RWPE2 (cell line): ENCODE results near the gene FOXD4L3.
"Not testable (repeated sequence)": the region's sequence is repeated elsewhere in the genome, so short reads cannot be mapped to it uniquely, and the experiment has no call there.

Experiments
- ATAC-seq: fragments of 200-7000 bp; cut with Tn5 transposase; 3 replicates; pipeline ENCODE4 v1.9.1; 2021; ENCODE audit warnings: low read depth
- DNase-seq: peaks from one replicate; pipeline ENCODE4 v3.0.0-alpha.2; 2020; ENCODE audit warnings: low spot score
- H3K27ac ChIP-seq: fragments of 450-650 bp; 2 replicates; pipeline ENCODE4 v1.5.1; 2017; ENCODE audit warnings: mild to moderate bottlenecking; ENCODE audit not compliant: poor library complexity, severe bottlenecking
- H3K27me3 ChIP-seq: fragments of 250-450 bp; sonication (Bioruptor Pico); 2 replicates; pipeline ENCODE4 v1.5.1; 2021; ENCODE audit warnings: mild to moderate bottlenecking, moderate library complexity; ENCODE audit not compliant: insufficient read depth, poor library complexity, severe bottlenecking
- H3K36me3 ChIP-seq: fragments of 250-450 bp; sonication (Bioruptor Pico); 2 replicates; pipeline ENCODE4 v1.5.1; 2020; ENCODE audit warnings: low read depth, mild to moderate bottlenecking, moderate library complexity
- H3K4me1 ChIP-seq: fragments of 250-450 bp; sonication (Bioruptor Pico); 2 replicates; pipeline ENCODE4 v1.5.1; 2021; ENCODE audit warnings: mild to moderate bottlenecking, moderate library complexity; ENCODE audit not compliant: insufficient read depth, poor library complexity, severe bottlenecking
- H3K4me3 ChIP-seq: fragments of 250-450 bp; sonication (Bioruptor Pico); 2 replicates; pipeline ENCODE4 v1.5.1; 2021; ENCODE audit warnings: mild to moderate bottlenecking, moderate library complexity; ENCODE audit not compliant: severe bottlenecking
- H3K9me3 ChIP-seq: fragments of 250-450 bp; sonication (Bioruptor Pico); 2 replicates; pipeline ENCODE4 v1.5.1; 2021; ENCODE audit warnings: mild to moderate bottlenecking, moderate library complexity; ENCODE audit not compliant: severe bottlenecking

FOXD4L3 gene

DNA sequence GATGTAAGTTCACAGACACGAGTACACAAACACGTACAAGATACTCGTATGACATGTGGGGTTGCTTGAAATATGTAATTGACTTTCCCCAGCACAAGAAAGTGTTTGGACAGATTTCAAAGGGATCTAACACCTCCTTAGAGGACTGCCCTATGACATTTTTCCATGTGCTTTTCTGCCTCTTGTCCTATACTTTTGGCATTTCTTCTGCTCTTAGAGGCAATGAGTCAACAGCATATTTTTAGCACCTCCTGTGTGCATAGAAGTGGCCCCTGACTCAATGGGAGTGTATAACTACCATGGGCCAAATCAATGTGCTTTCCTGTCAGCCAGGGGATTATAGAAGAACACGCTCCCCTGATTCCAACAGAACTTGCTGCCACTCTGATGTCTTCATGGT lies 49.0 kb downstream of the FOXD4L3 start:
- not testable (repeated sequence) for H3K36me3 ChIP-seq, DNase-seq, H3K27me3 ChIP-seq, H3K27ac ChIP-seq, H3K4me3 ChIP-seq, H3K9me3 ChIP-seq, H3K4me1 ChIP-seq
- peak; percentile 43; the same call in 1 of the 3 replicates for ATAC-seq
